ENCODE results near the gene UNK.

DNA sequence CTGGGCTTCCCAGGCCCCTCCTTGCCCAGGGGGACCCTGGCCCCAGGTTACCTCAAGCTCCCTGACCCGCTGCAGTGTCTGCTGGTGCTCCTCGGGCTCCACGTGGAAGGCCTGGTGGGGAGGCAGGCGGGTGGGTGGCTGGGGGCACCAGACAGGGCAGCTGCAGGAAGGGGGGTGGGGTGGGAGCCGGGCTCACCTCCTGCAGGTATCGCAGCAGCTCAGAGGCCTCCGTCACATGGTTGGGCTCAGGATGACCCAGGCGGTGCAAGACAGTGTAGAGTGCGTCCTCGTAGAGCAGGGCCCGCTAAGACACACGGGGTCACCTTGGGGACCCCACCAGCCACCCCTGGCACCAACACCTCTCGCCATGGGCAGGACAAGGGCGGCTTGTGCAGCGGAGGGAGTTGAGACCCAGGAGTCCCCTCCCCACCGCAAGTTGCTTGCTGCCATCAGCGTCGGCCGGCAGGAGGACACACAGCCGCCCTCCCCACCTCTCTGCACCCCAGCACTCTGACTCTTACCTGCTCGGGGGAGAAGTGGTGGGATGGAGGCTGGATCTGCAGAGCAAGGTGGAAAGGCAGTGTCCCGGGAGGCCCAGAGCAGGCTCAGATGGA is 58.5 kb downstream of the UNK start:
- TF ChIP-seq, protein P1, sequence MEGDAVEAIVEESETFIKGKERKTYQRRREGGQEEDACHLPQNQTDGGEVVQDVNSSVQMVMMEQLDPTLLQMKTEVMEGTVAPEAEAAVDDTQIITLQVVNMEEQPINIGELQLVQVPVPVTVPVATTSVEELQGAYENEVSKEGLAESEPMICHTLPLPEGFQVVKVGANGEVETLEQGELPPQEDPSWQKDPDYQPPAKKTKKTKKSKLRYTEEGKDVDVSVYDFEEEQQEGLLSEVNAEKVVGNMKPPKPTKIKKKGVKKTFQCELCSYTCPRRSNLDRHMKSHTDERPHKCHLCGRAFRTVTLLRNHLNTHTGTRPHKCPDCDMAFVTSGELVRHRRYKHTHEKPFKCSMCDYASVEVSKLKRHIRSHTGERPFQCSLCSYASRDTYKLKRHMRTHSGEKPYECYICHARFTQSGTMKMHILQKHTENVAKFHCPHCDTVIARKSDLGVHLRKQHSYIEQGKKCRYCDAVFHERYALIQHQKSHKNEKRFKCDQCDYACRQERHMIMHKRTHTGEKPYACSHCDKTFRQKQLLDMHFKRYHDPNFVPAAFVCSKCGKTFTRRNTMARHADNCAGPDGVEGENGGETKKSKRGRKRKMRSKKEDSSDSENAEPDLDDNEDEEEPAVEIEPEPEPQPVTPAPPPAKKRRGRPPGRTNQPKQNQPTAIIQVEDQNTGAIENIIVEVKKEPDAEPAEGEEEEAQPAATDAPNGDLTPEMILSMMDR (IDR thresholded peaks at IDR 0.05): no peak
- TF ChIP-seq POLR2A (IDR thresholded peaks at IDR 0.05): no peak

Data from right lobe of liver (tissue), 4 donors.